K562 (cell line): ENCODE measurements around the gene JUNB. TPM values are rescaled to one million over a fixed set of nuclear protein-coding genes. Genes with fewer than 3 reads are reported as not detected.

ENCODE experiments used
- CBFB ChIP-seq: sonication (generic); formaldehyde crosslinking; IDR thresholded peaks from 2 replicates; pipeline ENCODE4 v1.4.0; 2020; ENCODE audit warnings: mild to moderate bottlenecking, missing genetic modification reagents
- FOXK2 ChIP-seq, 2 experiments: fragments of 450-650 bp; IDR thresholded peaks in 1 of 2; conservative IDR thresholded peaks in 1 of 2; 2 replicates each; pipeline ENCODE4 v1.6.1; 2016; ENCODE audit warnings: low read depth in 2 of 2, mild to moderate bottlenecking in 1 of 2
- GATAD2B ChIP-seq: fragments of 450-650 bp; IDR thresholded peaks from 2 replicates; pipeline ENCODE4 v1.6.1; 2017; ENCODE audit warnings: mild to moderate bottlenecking, borderline replicate concordance
- KDM4B ChIP-seq, 2 experiments: fragments of 450-650 bp in 1 of 2; sonication (generic) in 1 of 2; IDR thresholded peaks; 2 replicates each; pipeline ENCODE4 v1.6.1; 2016 to 2017; ENCODE audit warnings: borderline replicate concordance in 2 of 2, antibody characterized with exemption in 1 of 2, low read depth in 1 of 2, mild to moderate bottlenecking in 1 of 2
- KLF16 ChIP-seq: IDR thresholded peaks from 2 replicates; pipeline ENCODE4 v1.6.1; 2016; ENCODE audit warnings: antibody characterized with exemption
- MTA3 ChIP-seq: fragments of 450-650 bp; formaldehyde crosslinking; IDR thresholded peaks from 2 replicates; pipeline ENCODE4 v1.6.1; 2017; ENCODE audit warnings: mild to moderate bottlenecking, borderline replicate concordance
- MYC ChIP-seq, 2 experiments: fragments of 250-450 bp in 1 of 2; sonication (Bioruptor Pico) in 1 of 2; IDR thresholded peaks; 2 replicates each; pipeline versions ENCODE4 v1.5.1 to v1.6.1; 2012 to 2021; ENCODE audit warnings: low read depth in 2 of 2, borderline replicate concordance in 1 of 2, improper control_type of control experiment in 1 of 2, low read length in 1 of 2, mild to moderate bottlenecking in 1 of 2, moderate library complexity in 1 of 2
- PHF20 ChIP-seq: fragments of 450-650 bp; IDR thresholded peaks from 2 replicates; pipeline ENCODE4 v1.6.1; 2018; ENCODE audit not compliant: partially characterized antibody
- RAD21 ChIP-seq, 2 experiments: fragments of 250-450 bp in 1 of 2; fragments of 450-650 bp in 1 of 2; sonication (Bioruptor Pico) in 1 of 2; formaldehyde crosslinking in 1 of 2; IDR thresholded peaks in 1 of 2; conservative IDR thresholded peaks in 1 of 2; 2 replicates each; pipeline versions ENCODE4 v1.4.0 to v1.8.0; 2020 to 2022; ENCODE audit warnings: mild to moderate bottlenecking in 2 of 2, moderate library complexity in 1 of 2
- SIN3B ChIP-seq: fragments of 450-650 bp; IDR thresholded peaks from 2 replicates; pipeline ENCODE4 v1.6.1; 2017; ENCODE audit warnings: low read depth, mild to moderate bottlenecking, moderate library complexity
- STAT5B ChIP-seq: fragments of 250-450 bp; sonication (Bioruptor Pico); IDR thresholded peaks from 2 replicates; pipeline ENCODE4 v1.8.0; 2021; ENCODE audit warnings: mild to moderate bottlenecking, inconsistent platforms
- TOE1 ChIP-seq, 2 experiments: fragments of 450-650 bp in 1 of 2; sonication (generic) in 1 of 2; formaldehyde crosslinking in 1 of 2; IDR thresholded peaks; 2 replicates each; pipeline versions ENCODE4 v1.7.1 to v1.8.0; 2016 to 2022; ENCODE audit warnings: borderline replicate concordance in 2 of 2, mild to moderate bottlenecking in 2 of 2, antibody characterized with exemption in 1 of 2, inconsistent platforms in 1 of 2, low read depth in 1 of 2, missing genetic modification reagents in 1 of 2, moderate library complexity in 1 of 2
- U2AF1 ChIP-seq: fragments of 200-400 bp; formaldehyde crosslinking; optimal IDR thresholded peaks from 2 replicates; pipeline ENCODE3; 2017; ENCODE audit warnings: mild to moderate bottlenecking, low read depth, low read length, moderate library complexity
- XRCC5 ChIP-seq: fragments of 200-400 bp; formaldehyde crosslinking; IDR thresholded peaks from 2 replicates; pipeline ENCODE4 v1.6.1; 2017; ENCODE audit warnings: low read depth, mild to moderate bottlenecking, low read length
- polyA plus RNA-seq, 8 experiments: library from polyadenylated mRNA; depleted of rRNA in 4 of 8; stranded (reverse) in 5 of 8; unstranded in 3 of 8; fragments of >200 nt; fragmentation: Nextera tagmentation in 2 of 8; fragmentation: Illumina TruSeq in 1 of 8; extraction: Ambion mirVana in 2 of 8; extraction: Trizol in 1 of 8; gene quantifications; 2 replicates each; pipeline versions ENCODE4 v1.2.1 to v1.2.3, GENCODE V29; 2011 to 2014; ENCODE audit warnings: inconsistent platforms in 1 of 8, missing spikeins in 1 of 8
- total RNA-seq, 7 experiments: library from RNA; depleted of rRNA in 6 of 7; stranded (reverse); fragments of >200 nt in 6 of 7; fragmentation: Illumina TruSeq in 2 of 7; extraction: Trizol in 2 of 7; gene quantifications; 2 replicates each; pipeline versions ENCODE4 v1.2.1 to v1.2.3, GENCODE V29; 2011 to 2021; ENCODE audit warnings: low replicate concordance in 1 of 7
- TF ChIP-seq, protein P1 (sequence below), 3 experiments: fragments of 200-800 bp in 1 of 3; fragments of 250-450 bp in 1 of 3; fragments of 450-650 bp in 1 of 3; sonication (Bioruptor Pico) in 1 of 3; sonication (Bioruptor generic) in 1 of 3; formaldehyde crosslinking in 1 of 3; IDR thresholded peaks; 2 replicates each; pipeline versions ENCODE4 v1.6.1 to v1.8.0; 2016 to 2022; ENCODE audit warnings: mild to moderate bottlenecking in 2 of 3, missing genetic modification characterization in 2 of 3, missing compliant biosample characterization in 1 of 3, moderate library complexity in 1 of 3
- TF ChIP-seq, protein P2 (sequence below): fragments of 200-800 bp; sonication (Bioruptor generic); IDR thresholded peaks from 2 replicates; pipeline ENCODE4 v1.6.1; 2017; ENCODE audit warnings: missing genetic modification characterization, missing compliant biosample characterization
- TF ChIP-seq, protein P3 (sequence below): IDR thresholded peaks from 2 replicates; pipeline ENCODE4 v1.6.1; 2011; ENCODE audit warnings: borderline replicate concordance, low read depth, mild to moderate bottlenecking, moderate library complexity, low read length; ENCODE audit not compliant: insufficient read depth, poor library complexity, severe bottlenecking

JUNB gene
- total and polyA plus RNA-seq, 9 of the 15 experiments (the other 6 are each of a cell fraction or from before 2014, with no cell fraction given), result 0.23 to 88.1 (median 13.1) TPM

DNA sequence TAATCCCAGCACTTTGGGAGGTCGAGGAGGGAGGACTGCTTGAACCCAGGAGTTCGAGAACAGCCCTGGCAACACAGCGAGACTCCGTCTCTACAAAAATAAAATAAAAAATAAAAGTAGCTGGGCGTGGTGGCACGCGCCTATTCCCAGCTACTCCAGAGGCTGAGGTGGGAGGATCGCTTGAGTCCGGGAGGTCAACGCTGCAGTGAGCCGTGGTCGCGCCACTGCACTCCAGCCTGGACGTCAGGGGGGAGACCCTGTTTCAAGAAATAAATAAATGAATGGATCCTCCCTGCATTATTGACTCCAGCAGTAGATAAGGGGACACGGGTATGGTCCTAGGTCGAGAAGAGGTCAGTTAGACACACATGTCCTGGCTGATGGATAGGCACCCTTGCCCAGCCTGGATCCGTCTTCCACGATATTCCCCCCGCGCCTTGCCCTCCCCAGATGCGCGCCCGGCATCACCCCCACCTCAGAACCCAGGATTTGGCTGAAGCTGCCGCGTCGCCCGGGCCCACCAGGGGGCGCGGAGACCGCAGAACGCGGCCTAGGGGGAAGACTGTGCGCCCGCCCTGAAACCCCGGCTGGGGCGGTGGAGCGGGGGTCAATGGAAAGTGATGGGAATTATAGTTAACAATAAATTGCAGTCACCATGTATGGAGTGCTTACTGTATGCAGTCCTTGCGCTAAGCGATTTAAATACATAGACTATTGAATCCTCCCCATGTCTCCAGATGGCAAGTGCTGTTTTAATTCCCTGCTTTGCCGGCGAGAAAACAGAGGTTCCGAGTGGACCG, 13.9 kb upstream of the JUNB start (continued):
- TF ChIP-seq, protein P1, sequence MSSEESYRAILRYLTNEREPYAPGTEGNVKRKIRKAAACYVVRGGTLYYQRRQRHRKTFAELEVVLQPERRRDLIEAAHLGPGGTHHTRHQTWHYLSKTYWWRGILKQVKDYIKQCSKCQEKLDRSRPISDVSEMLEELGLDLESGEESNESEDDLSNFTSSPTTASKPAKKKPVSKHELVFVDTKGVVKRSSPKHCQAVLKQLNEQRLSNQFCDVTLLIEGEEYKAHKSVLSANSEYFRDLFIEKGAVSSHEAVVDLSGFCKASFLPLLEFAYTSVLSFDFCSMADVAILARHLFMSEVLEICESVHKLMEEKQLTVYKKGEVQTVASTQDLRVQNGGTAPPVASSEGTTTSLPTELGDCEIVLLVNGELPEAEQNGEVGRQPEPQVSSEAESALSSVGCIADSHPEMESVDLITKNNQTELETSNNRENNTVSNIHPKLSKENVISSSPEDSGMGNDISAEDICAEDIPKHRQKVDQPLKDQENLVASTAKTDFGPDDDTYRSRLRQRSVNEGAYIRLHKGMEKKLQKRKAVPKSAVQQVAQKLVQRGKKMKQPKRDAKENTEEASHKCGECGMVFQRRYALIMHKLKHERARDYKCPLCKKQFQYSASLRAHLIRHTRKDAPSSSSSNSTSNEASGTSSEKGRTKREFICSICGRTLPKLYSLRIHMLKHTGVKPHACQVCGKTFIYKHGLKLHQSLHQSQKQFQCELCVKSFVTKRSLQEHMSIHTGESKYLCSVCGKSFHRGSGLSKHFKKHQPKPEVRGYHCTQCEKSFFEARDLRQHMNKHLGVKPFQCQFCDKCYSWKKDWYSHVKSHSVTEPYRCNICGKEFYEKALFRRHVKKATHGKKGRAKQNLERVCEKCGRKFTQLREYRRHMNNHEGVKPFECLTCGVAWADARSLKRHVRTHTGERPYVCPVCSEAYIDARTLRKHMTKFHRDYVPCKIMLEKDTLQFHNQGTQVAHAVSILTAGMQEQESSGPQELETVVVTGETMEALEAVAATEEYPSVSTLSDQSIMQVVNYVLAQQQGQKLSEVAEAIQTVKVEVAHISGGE (CRISPR knock-in tag; IDR thresholded peaks at IDR 0.05), result no peak
- TF ChIP-seq KDM4B (IDR thresholded peaks at IDR 0.05; ENCODE audit: borderline replicate concordance in 2 of 2, low read depth in 1 of 2) (0 out of 4 replicates have a peak, but pooled peaks of 1 of the 2 experiments have one; percentile 31), U2AF1 (no peak), CBFB (CRISPR knock-in tag) (peak; percentile 97), STAT5B (CRISPR knock-in tag) (no peak), SIN3B (no peak), FOXK2 (conservative IDR thresholded peaks at IDR 0.05 in 1 of 2, IDR thresholded peaks at IDR 0.05 in 1 of 2; ENCODE audit: low read depth in 2 of 2) (no peak), GATAD2B (peak; percentile 72; the same call in 1 of the 2 replicates), KLF16 (no peak), XRCC5 (peak; percentile 90), MYC (IDR thresholded peaks at IDR 0.05; ENCODE audit: low read depth, low read length) (peak; percentile 43; the same call in 1 of the 2 replicates), MYC (CRISPR knock-in tag; IDR thresholded peaks at IDR 0.05; ENCODE audit: borderline replicate concordance, low read depth) (no peak), PHF20 (peak; percentile 14), TOE1 (IDR thresholded peaks at IDR 0.05; ENCODE audit: borderline replicate concordance) (0 out of 2 replicates have a peak, but pooled peaks have one; percentile 36), TOE1 (CRISPR knock-in tag; IDR thresholded peaks at IDR 0.05; ENCODE audit: borderline replicate concordance, low read depth) (no peak), MTA3 (0 out of 2 replicates have a peak, but pooled peaks have one; percentile 41), RAD21 (CRISPR knock-in tag; conservative IDR thresholded peaks at IDR 0.05 in 1 of 2, IDR thresholded peaks at IDR 0.05 in 1 of 2) (peak; percentile 93 to 94)
- TF ChIP-seq, protein P2, sequence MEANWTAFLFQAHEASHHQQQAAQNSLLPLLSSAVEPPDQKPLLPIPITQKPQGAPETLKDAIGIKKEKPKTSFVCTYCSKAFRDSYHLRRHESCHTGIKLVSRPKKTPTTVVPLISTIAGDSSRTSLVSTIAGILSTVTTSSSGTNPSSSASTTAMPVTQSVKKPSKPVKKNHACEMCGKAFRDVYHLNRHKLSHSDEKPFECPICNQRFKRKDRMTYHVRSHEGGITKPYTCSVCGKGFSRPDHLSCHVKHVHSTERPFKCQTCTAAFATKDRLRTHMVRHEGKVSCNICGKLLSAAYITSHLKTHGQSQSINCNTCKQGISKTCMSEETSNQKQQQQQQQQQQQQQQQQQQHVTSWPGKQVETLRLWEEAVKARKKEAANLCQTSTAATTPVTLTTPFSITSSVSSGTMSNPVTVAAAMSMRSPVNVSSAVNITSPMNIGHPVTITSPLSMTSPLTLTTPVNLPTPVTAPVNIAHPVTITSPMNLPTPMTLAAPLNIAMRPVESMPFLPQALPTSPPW (CRISPR knock-in tag), result peak; percentile 90
- TF ChIP-seq, protein P3, sequence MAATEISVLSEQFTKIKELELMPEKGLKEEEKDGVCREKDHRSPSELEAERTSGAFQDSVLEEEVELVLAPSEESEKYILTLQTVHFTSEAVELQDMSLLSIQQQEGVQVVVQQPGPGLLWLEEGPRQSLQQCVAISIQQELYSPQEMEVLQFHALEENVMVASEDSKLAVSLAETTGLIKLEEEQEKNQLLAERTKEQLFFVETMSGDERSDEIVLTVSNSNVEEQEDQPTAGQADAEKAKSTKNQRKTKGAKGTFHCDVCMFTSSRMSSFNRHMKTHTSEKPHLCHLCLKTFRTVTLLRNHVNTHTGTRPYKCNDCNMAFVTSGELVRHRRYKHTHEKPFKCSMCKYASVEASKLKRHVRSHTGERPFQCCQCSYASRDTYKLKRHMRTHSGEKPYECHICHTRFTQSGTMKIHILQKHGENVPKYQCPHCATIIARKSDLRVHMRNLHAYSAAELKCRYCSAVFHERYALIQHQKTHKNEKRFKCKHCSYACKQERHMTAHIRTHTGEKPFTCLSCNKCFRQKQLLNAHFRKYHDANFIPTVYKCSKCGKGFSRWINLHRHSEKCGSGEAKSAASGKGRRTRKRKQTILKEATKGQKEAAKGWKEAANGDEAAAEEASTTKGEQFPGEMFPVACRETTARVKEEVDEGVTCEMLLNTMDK, result peak; percentile 80
